ENCODE measurements around the gene UBE3C.

DNA sequence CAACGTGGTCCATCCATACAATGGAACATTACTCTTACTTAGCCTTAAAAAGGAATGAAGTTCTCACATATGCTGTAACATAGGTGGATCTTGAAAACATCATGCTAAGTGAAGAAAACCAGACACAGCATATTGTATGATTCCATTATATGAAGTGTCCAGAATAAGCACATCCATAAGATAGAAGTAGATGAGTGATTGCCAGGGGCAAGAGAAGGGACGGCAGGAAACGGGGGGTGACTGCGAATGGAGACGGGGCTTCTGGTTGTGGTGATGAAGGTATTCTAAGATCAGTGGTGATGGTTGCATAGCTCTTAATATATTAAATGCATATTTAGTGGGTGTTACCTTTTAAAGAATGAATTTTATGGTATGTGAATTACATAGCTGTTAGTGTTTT lies 29.8 kb downstream of the UBE3C start:
- no peak for TF ChIP-seq POLR2A (IDR thresholded peaks at IDR 0.05)
- TF ChIP-seq, protein P1, sequence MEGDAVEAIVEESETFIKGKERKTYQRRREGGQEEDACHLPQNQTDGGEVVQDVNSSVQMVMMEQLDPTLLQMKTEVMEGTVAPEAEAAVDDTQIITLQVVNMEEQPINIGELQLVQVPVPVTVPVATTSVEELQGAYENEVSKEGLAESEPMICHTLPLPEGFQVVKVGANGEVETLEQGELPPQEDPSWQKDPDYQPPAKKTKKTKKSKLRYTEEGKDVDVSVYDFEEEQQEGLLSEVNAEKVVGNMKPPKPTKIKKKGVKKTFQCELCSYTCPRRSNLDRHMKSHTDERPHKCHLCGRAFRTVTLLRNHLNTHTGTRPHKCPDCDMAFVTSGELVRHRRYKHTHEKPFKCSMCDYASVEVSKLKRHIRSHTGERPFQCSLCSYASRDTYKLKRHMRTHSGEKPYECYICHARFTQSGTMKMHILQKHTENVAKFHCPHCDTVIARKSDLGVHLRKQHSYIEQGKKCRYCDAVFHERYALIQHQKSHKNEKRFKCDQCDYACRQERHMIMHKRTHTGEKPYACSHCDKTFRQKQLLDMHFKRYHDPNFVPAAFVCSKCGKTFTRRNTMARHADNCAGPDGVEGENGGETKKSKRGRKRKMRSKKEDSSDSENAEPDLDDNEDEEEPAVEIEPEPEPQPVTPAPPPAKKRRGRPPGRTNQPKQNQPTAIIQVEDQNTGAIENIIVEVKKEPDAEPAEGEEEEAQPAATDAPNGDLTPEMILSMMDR (IDR thresholded peaks at IDR 0.05): no peak
